Measurements from ENCODE around the gene ZFHX3. TPM values are rescaled to one million over a fixed set of nuclear protein-coding genes. Genes with fewer than 3 reads are reported as not detected.

ZFHX3 gene
- total and polyA plus RNA-seq, 9 of the 15 experiments (the other 6 are each of a cell fraction or from before 2014, with no cell fraction given) = 0.01 to 0.23 (median 0.06) TPM; not detected in 4

GRCh38 chr16:72902206-72902605, 145.7 kb downstream of the ZFHX3 start:
- H3K27ac ChIP-seq (ENCODE audit: extremely low read depth, low read depth, low read length) = no peak overlapping the region
- DNase-seq (ENCODE audit: extremely low read depth in 1 of 4, low spot score in 3 of 4) (no peak), ATAC-seq (no peak), FAIRE-seq (no peak)
- no peaks in the 10 kb centered on the region for H4K20me1 ChIP-seq (replicated peaks; ENCODE audit: control insufficient read depth, insufficient read depth, low read length)
- H3K4me1 ChIP-seq (replicated peaks in 1 of 2; ENCODE audit: control insufficient read depth in 2 of 2, insufficient read depth in 2 of 2, low read length in 2 of 2) = no peaks in the 10 kb centered on the region
- ChIA-PET POLR2A (interaction anchor here (0.7 kb wide), 1 partner anchor 9 kb away, joined by 4 read pairs; no protein-coding TSS in a partner anchor), CTCF (ENCODE audit: low intra/inter-chr PET ratio) (no interaction called here)
- no peaks in the 10 kb centered on the region for H3K9me3 ChIP-seq (replicated peaks; ENCODE audit: control insufficient read depth, insufficient read depth, low read depth, low read length)
- no peaks in the 10 kb centered on the region for H3K36me3 ChIP-seq (ENCODE audit: control insufficient read depth, insufficient read depth, low read length)
- no peak overlapping the region for H3K9ac ChIP-seq (ENCODE audit: insufficient read depth in 1 of 2, low read depth in 2 of 2, low read length in 2 of 2)
- H2AFZ ChIP-seq (ENCODE audit: low read depth, low read length) = no peak overlapping the region
- in situ Hi-C loops (cut with MboI) (no loop called here), intact Hi-C loops (cut with micrococcal nuclease) (no loop called here)
- BruUV-seq (replicated peaks) = no TSS peak
- no peaks in the 10 kb centered on the region for H3K79me2 ChIP-seq (ENCODE audit: control insufficient read depth, insufficient read depth, low read length)
- no peak overlapping the region for H3K4me2 ChIP-seq (ENCODE audit: insufficient read depth, low read length)
- no peak overlapping the region for H3K4me3 ChIP-seq
- peaks cover 7 to 34% of the 10 kb centered on the region in 2 experiments; a peak in 4 of 5 replicates for H3K27me3 ChIP-seq (ENCODE audit: control insufficient read depth in 2 of 2, insufficient read depth in 2 of 2, low read length in 2 of 2)
- H3K9me1 ChIP-seq (ENCODE audit: control insufficient read depth, insufficient read depth, low read length) = no peaks in the 10 kb centered on the region
- 2% methylated on average over 7 of the region's 7 CpGs for WGBS (ENCODE audit: insufficient coverage, low coverage, missing lambda C conversion rate)
- TF ChIP-seq PHF21A (IDR thresholded peaks at IDR 0.05; ENCODE audit: borderline replicate concordance, low read depth) (no peak), ZNF830 (CRISPR knock-in tag; IDR thresholded peaks at IDR 0.05) (no peak), SMARCB1 (IDR thresholded peaks at IDR 0.05; ENCODE audit: insufficient read length, low read depth) (no peak), E2F4 (CRISPR knock-in tag; IDR thresholded peaks at IDR 0.05; ENCODE audit: low read depth) (no peak), SRSF9 (IDR thresholded peaks at IDR 0.05; ENCODE audit: borderline replicate concordance, low read depth, low read length) (no peak), GTF2F1 (IDR thresholded peaks at IDR 0.05; ENCODE audit: low read depth, low read length) (no peak), MGA (IDR thresholded peaks at IDR 0.05) (no peak), RB1 (IDR thresholded peaks at IDR 0.05; ENCODE audit: low read depth) (no peak), HMG20B (CRISPR knock-in tag; IDR thresholded peaks at IDR 0.05) (no peak), MAFG (tag; conservative IDR thresholded peaks at IDR 0.05) (no peak), MCM7 (IDR thresholded peaks at IDR 0.05) (no peak), SOX6 (IDR thresholded peaks at IDR 0.05) (no peak), KAT2B (IDR thresholded peaks at IDR 0.05; ENCODE audit: low read depth, low read length) (no peak)

Measured in K562 (cell line).